Fibroblast of mammary gland (primary cell): ENCODE data around the gene ALOX15B.

Experiments
- DNase-seq: peaks from one replicate; pipeline ENCODE4 v3.0.0-alpha.2; 2010; ENCODE audit warnings: low read depth
- H3K4me3 ChIP-seq: 2 replicates; pipeline ENCODE4 v1.5.1; 2011; ENCODE audit warnings: low read depth, mild to moderate bottlenecking, low read length, moderate library complexity; ENCODE audit not compliant: control insufficient read depth
- CTCF ChIP-seq: conservative IDR thresholded peaks from 2 replicates; pipeline ENCODE4 v1.5.1; 2011; ENCODE audit warnings: low read depth, low read length, inconsistent platforms; ENCODE audit not compliant: control insufficient read depth, insufficient read depth

The ALOX15B gene

GRCh38 chr17:8089728-8090127, 50.9 kb downstream of the ALOX15B start:
- no peak overlapping the region for H3K4me3 ChIP-seq
- no peak for TF ChIP-seq CTCF
- no peak for DNase-seq

- no peak for TF ChIP-seq CTCF
Observed at GRCh38 chr17:8091033-8091687, 52.3 kb downstream of the ALOX15B start.

GRCh38 chr17:8095361-8095760, 56.5 kb downstream of the ALOX15B start:
- DNase-seq: no peak
- no peak overlapping the region for H3K4me3 ChIP-seq
- no peak for TF ChIP-seq CTCF

More at GRCh38 chr17:8091033-8091687, 52.3 kb downstream of the ALOX15B start:
- no peak overlapping the region for H3K4me3 ChIP-seq
- DNase-seq: no peak

- DNase-seq: no peak
- no peak for TF ChIP-seq CTCF
- no peak overlapping the region for H3K4me3 ChIP-seq
Observed at GRCh38 chr17:8096541-8096940, 57.7 kb downstream of the ALOX15B start.
